Measurements from ENCODE around the gene ANP32A. TPM values are rescaled to one million over a fixed set of nuclear protein-coding genes. Genes with fewer than 3 reads are reported as not detected.

Gene ANP32A
- polyA plus RNA-seq, 1 donor (not counting 4 experiments of a cell fraction or from before 2014, with no cell fraction given), result 93.6 TPM

GRCh38 chr15:68849497-68849896 is 28.8 kb upstream of the ANP32A start:
- H3K4me3 ChIP-seq (ENCODE audit: control insufficient read depth in 2 of 3, extremely low read depth in 1 of 3, insufficient read depth in 2 of 3, low read depth in 1 of 3, low read length in 3 of 3), result no peak overlapping the region
- no peak overlapping the region for H3K9ac ChIP-seq (ENCODE audit: control insufficient read depth, extremely low read depth, insufficient read depth, low read length)
- H3K9me1 ChIP-seq (ENCODE audit: control insufficient read depth, extremely low read depth, insufficient read depth, low read length), result no peaks in the 10 kb centered on the region
- FAIRE-seq (no peak), DNase-seq (ENCODE audit: low read depth, low spot score) (no peak)
- dilution Hi-C loops (cut with MboI; ENCODE audit: extremely low pct_ligation_motif_present, low sequenced_read_pairs), result no loop called here
- H4K20me1 ChIP-seq (ENCODE audit: control insufficient read depth, extremely low read depth, insufficient read depth, low read length), result no peaks in the 10 kb centered on the region
- H3K4me2 ChIP-seq (ENCODE audit: control insufficient read depth, extremely low read depth, insufficient read depth, low read depth, low read length), result no peak overlapping the region
- H3K27ac ChIP-seq (ENCODE audit: control insufficient read depth, insufficient read depth, low read length), result no peak overlapping the region
- no peaks in the 10 kb centered on the region for H3K79me2 ChIP-seq (ENCODE audit: control insufficient read depth, insufficient read depth, low read length)
- H3K36me3 ChIP-seq (ENCODE audit: control insufficient read depth in 2 of 2, extremely low read depth in 1 of 2, insufficient read depth in 2 of 2, low read length in 2 of 2), result no peaks in the 10 kb centered on the region
- no peaks in the 10 kb centered on the region for H3K4me1 ChIP-seq (ENCODE audit: control insufficient read depth, extremely low read depth, insufficient read depth, low read length)
- peaks cover 34% of the 10 kb centered on the region for H3K27me3 ChIP-seq (ENCODE audit: control insufficient read depth, extremely low read depth, insufficient read depth, low read length)
- TF ChIP-seq EZH2 (IDR thresholded peaks at IDR 0.05; ENCODE audit: low read length) (no peak), CTCF (optimal IDR thresholded peaks at IDR 0.05 in 1 of 3, IDR thresholded peaks at IDR 0.05 in 1 of 3, conservative IDR thresholded peaks at IDR 0.05 in 1 of 3; ENCODE audit: extremely low read depth in 1 of 3, insufficient read depth in 2 of 3, low read length in 3 of 3) (no peak)
- H3K9me3 ChIP-seq (ENCODE audit: control insufficient read depth, low read depth, low read length), result no peaks in the 10 kb centered on the region
- no peak overlapping the region for H2AFZ ChIP-seq (ENCODE audit: control insufficient read depth, low read length)

- no peak overlapping the region for H3K4me3 ChIP-seq (ENCODE audit: control insufficient read depth in 2 of 3, extremely low read depth in 1 of 3, insufficient read depth in 2 of 3, low read depth in 1 of 3, low read length in 3 of 3)
- H3K4me2 ChIP-seq (ENCODE audit: control insufficient read depth, extremely low read depth, insufficient read depth, low read depth, low read length), result no peak overlapping the region
- no peaks in the 10 kb centered on the region for H3K79me2 ChIP-seq (ENCODE audit: control insufficient read depth, insufficient read depth, low read length)
- no peak overlapping the region for H2AFZ ChIP-seq (ENCODE audit: control insufficient read depth, low read length)
- H3K4me1 ChIP-seq (ENCODE audit: control insufficient read depth, extremely low read depth, insufficient read depth, low read length), result no peaks in the 10 kb centered on the region
- no peaks in the 10 kb centered on the region for H3K36me3 ChIP-seq (ENCODE audit: control insufficient read depth in 2 of 2, extremely low read depth in 1 of 2, insufficient read depth in 2 of 2, low read length in 2 of 2)
- no peaks in the 10 kb centered on the region for H3K9me3 ChIP-seq (ENCODE audit: control insufficient read depth, low read depth, low read length)
- H3K9ac ChIP-seq (ENCODE audit: control insufficient read depth, extremely low read depth, insufficient read depth, low read length), result no peak overlapping the region
- no peaks in the 10 kb centered on the region for H4K20me1 ChIP-seq (ENCODE audit: control insufficient read depth, extremely low read depth, insufficient read depth, low read length)
- TF ChIP-seq EZH2 (IDR thresholded peaks at IDR 0.05; ENCODE audit: low read length), result no peak
- DNase-seq (ENCODE audit: low read depth, low spot score) (no peak), FAIRE-seq (no peak)
- dilution Hi-C loops (cut with MboI; ENCODE audit: extremely low pct_ligation_motif_present, low sequenced_read_pairs), result no loop called here
- no peaks in the 10 kb centered on the region for H3K9me1 ChIP-seq (ENCODE audit: control insufficient read depth, extremely low read depth, insufficient read depth, low read length)
- H3K27ac ChIP-seq (ENCODE audit: control insufficient read depth, insufficient read depth, low read length), result no peak overlapping the region
- H3K27me3 ChIP-seq (ENCODE audit: control insufficient read depth, extremely low read depth, insufficient read depth, low read length), result peaks cover 50% of the 10 kb centered on the region
Observed at GRCh38 chr15:68846851-68847439, 26.2 kb upstream of the ANP32A start.
